GM12878 (cell line): ENCODE data around the gene KDM4C. TPM values are rescaled to one million over a fixed set of nuclear protein-coding genes. Genes with fewer than 3 reads are reported as not detected.

ENCODE experiments used
- BCL3 ChIP-seq: IDR thresholded peaks from 2 replicates; pipeline ENCODE4 v1.6.1; 2011; ENCODE audit warnings: borderline replicate concordance, low read depth, mild to moderate bottlenecking, moderate library complexity, low read length; ENCODE audit not compliant: insufficient read depth, poor library complexity, severe bottlenecking
- ETV6 ChIP-seq, 2 experiments: fragments of 450-650 bp in 1 of 2; IDR thresholded peaks in 1 of 2; conservative IDR thresholded peaks in 1 of 2; 2 replicates each; pipeline ENCODE4 v1.6.1; 2014; ENCODE audit warnings: antibody characterized with exemption in 1 of 2, borderline replicate concordance in 1 of 2, low read depth in 1 of 2, mild to moderate bottlenecking in 1 of 2, moderate library complexity in 1 of 2
- KDM1A ChIP-seq: fragments of 200-600 bp; sonication (generic); IDR thresholded peaks from 2 replicates; pipeline ENCODE4 v1.6.1; 2016; ENCODE audit warnings: borderline replicate concordance
- NFXL1 ChIP-seq: fragments of 450-650 bp; IDR thresholded peaks from 2 replicates; pipeline ENCODE4 v1.6.1; 2017; ENCODE audit warnings: antibody characterized with exemption, mild to moderate bottlenecking, borderline replicate concordance
- STAT3 ChIP-seq: IDR thresholded peaks from 2 replicates; pipeline ENCODE4 v1.6.1; 2011; ENCODE audit warnings: low read depth, low read length, improper control_type of control experiment
- ZBTB33 ChIP-seq: fragments of 450-650 bp; IDR thresholded peaks from 2 replicates; pipeline ENCODE4 v1.6.1; 2017; ENCODE audit warnings: mild to moderate bottlenecking
- ZNF592 ChIP-seq: fragments of 450-650 bp; IDR thresholded peaks from 2 replicates; pipeline ENCODE4 v1.6.1; 2017; ENCODE audit warnings: mild to moderate bottlenecking, moderate library complexity
- polyA plus RNA-seq, 11 experiments: library from polyadenylated mRNA; depleted of rRNA in 4 of 11; unstranded in 6 of 11; stranded (reverse) in 5 of 11; fragments of >200 nt; fragmentation: Nextera tagmentation in 4 of 11; fragmentation: Illumina TruSeq in 1 of 11; extraction: Ambion mirVana in 4 of 11; extraction: Trizol in 1 of 11; gene quantifications; 1 replicate in 1 of 11; 2 replicates in 10 of 11; pipeline versions ENCODE4 v1.2.1 to v1.2.3, GENCODE V29; 2011 to 2016; ENCODE audit warnings: inconsistent platforms in 2 of 11, missing spikeins in 2 of 11, low read depth in 1 of 11
- total RNA-seq, 4 experiments: library from RNA; depleted of rRNA in 3 of 4; stranded (reverse); fragments of >200 nt in 3 of 4; fragmentation: Illumina TruSeq in 1 of 4; extraction: Trizol in 1 of 4; gene quantifications; 2 replicates each; pipeline versions ENCODE4 v1.2.1 to v1.2.3, GENCODE V29; 2013 to 2021

KDM4C gene
- total and polyA plus RNA-seq, 10 of the 15 experiments (the other 5 are each of a cell fraction or from before 2014, with no cell fraction given), result 6.8 to 41.2 (median 20.1) TPM

GRCh38 chr9:7079051-7079450 lies 321.3 kb downstream of the KDM4C start (continued):
- TF ChIP-seq NFXL1 (no peak), BCL3 (no peak), KDM1A (no peak), STAT3 (no peak), ZNF592 (no peak), ETV6 (conservative IDR thresholded peaks at IDR 0.05 in 1 of 2, IDR thresholded peaks at IDR 0.05 in 1 of 2; ENCODE audit: borderline replicate concordance in 1 of 2, low read depth in 1 of 2) (no peak), ZBTB33 (no peak)
